GM04504 (cell line): ENCODE results near the gene DYSF.

Source experiments
- DNase-seq: peaks from one replicate; pipeline ENCODE4 v3.0.0-alpha.2; 2012; ENCODE audit warnings: low read depth

The DYSF gene

GRCh38 chr2:71502941-71503738 is 49.8 kb downstream of the DYSF start:
- DNase-seq = no peak

- DNase-seq = no peak
These were observed 50.5 kb downstream of the DYSF start for GRCh38 chr2:71503837-71504236.

- no peak for DNase-seq
These were observed 51.2 kb downstream of the DYSF start for GRCh38 chr2:71504611-71505010.

- no peak for DNase-seq
These were observed 51.9 kb downstream of the DYSF start for GRCh38 chr2:71505086-71505769.

- no peak for DNase-seq
These were observed 52.4 kb downstream of the DYSF start for GRCh38 chr2:71505770-71506140.

GRCh38 chr2:71506222-71507153 is 53.1 kb downstream of the DYSF start:
- DNase-seq = no peak

- no peak for DNase-seq
These were observed 54.1 kb downstream of the DYSF start for GRCh38 chr2:71507476-71507875.

- peak; percentile 14 for DNase-seq
These were observed 56.9 kb downstream of the DYSF start for GRCh38 chr2:71510196-71510807.

GRCh38 chr2:71510938-71511337 is 57.6 kb downstream of the DYSF start:
- no peak for DNase-seq

GRCh38 chr2:71511776-71512175 is 58.4 kb downstream of the DYSF start:
- DNase-seq = no peak

- no peak for DNase-seq
These were observed 59.0 kb downstream of the DYSF start for GRCh38 chr2:71512386-71512785.

- DNase-seq = no peak
These were observed 59.7 kb downstream of the DYSF start for GRCh38 chr2:71513096-71513495.

GRCh38 chr2:71513721-71514120 is 60.4 kb downstream of the DYSF start:
- no peak for DNase-seq

GRCh38 chr2:71516253-71516888 is 63.0 kb downstream of the DYSF start:
- no peak for DNase-seq

GRCh38 chr2:71517851-71518250 is 64.5 kb downstream of the DYSF start:
- DNase-seq = no peak

- no peak for DNase-seq
These were observed 68.1 kb downstream of the DYSF start for GRCh38 chr2:71521436-71521950.

GRCh38 chr2:71524476-71524875 is 71.1 kb downstream of the DYSF start:
- DNase-seq = no peak

GRCh38 chr2:71526141-71526540 is 72.8 kb downstream of the DYSF start:
- no peak for DNase-seq

- DNase-seq = no peak
These were observed 73.6 kb downstream of the DYSF start for GRCh38 chr2:71526975-71527374.

GRCh38 chr2:71528131-71528591 is 74.8 kb downstream of the DYSF start:
- DNase-seq = no peak

- no peak for DNase-seq
These were observed 75.4 kb downstream of the DYSF start for GRCh38 chr2:71528749-71529148.
